Measurements from ENCODE around the gene KRT83.

Gene KRT83

GRCh38 chr12:52362118-52362726 is 41.0 kb upstream of the KRT83 start:
- TF ChIP-seq ZNF664 (tag by site-specific recombination; IDR thresholded peaks at IDR 0.05): no peak
- Histone ChIP-seq H3K9me3 (ENCODE audit: control insufficient read depth, insufficient read depth, low read depth, low read length) (no peaks in the 10 kb centered on the region), H3K27ac (ENCODE audit: extremely low read depth, low read depth, low read length) (no peak overlapping the region), H3K36me3 (ENCODE audit: control insufficient read depth in 2 of 2, insufficient read depth in 1 of 2, low read length in 2 of 2) (no peaks in the 10 kb centered on the region), H3K4me1 (ENCODE audit: control insufficient read depth, insufficient read depth, low read length) (no peaks in the 10 kb centered on the region), H3K4me3 (ENCODE audit: low read depth, low read length) (no peak overlapping the region)
- ChIA-PET POLR2A (interaction anchor here (0.5 kb wide), 1 partner anchor 874 kb away, joined by 4 read pairs; no protein-coding TSS in a partner anchor), CTCF (interaction anchor here (0.6 to 4.1 kb wide), 24 partner anchors 10 to 522 kb away, joined by 3 to 37 read pairs (median 4); no protein-coding TSS in a partner anchor)

DNA sequence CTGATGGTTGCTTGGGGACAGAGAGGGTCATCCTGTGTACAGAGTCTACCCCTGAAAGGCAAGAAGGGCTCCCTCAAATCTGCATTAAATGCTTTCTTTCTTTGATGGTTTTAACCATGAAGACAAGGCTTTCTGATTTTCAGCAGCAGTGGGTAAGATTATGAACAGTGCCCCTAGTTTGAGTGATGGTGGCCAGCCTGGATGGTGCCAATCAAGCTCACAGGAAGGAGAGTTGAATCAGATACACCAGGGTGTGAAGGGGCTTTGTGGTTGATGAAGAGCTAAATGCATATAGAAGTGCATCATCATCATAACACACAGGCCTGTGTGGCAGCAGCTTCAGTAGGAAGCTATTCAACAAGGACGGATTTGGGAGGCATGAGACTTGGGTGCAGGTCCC is 40.4 kb upstream of the KRT83 start:
- no peaks in the 10 kb centered on the region for H3K4me1 ChIP-seq (ENCODE audit: control insufficient read depth, insufficient read depth, low read length)
- TF ChIP-seq ZNF626 (tag by site-specific recombination; IDR thresholded peaks at IDR 0.05) (no peak), ZNF391 (tag by site-specific recombination; IDR thresholded peaks at IDR 0.05; ENCODE audit: borderline replicate concordance, low read depth) (no peak), ZBTB6 (tag by site-specific recombination; IDR thresholded peaks at IDR 0.05) (no peak), ZNF830 (tag by site-specific recombination; IDR thresholded peaks at IDR 0.05; ENCODE audit: low read depth) (no peak), ZFP69B (tag by site-specific recombination; IDR thresholded peaks at IDR 0.05) (no peak), ZNF354C (tag by site-specific recombination; IDR thresholded peaks at IDR 0.05; ENCODE audit: borderline replicate concordance, low read depth) (no peak), ZEB2 (tag by site-specific recombination; IDR thresholded peaks at IDR 0.05) (no peak), ZNF624 (tag by site-specific recombination; IDR thresholded peaks at IDR 0.05) (no peak)
- TF ChIP-seq, protein P1, sequence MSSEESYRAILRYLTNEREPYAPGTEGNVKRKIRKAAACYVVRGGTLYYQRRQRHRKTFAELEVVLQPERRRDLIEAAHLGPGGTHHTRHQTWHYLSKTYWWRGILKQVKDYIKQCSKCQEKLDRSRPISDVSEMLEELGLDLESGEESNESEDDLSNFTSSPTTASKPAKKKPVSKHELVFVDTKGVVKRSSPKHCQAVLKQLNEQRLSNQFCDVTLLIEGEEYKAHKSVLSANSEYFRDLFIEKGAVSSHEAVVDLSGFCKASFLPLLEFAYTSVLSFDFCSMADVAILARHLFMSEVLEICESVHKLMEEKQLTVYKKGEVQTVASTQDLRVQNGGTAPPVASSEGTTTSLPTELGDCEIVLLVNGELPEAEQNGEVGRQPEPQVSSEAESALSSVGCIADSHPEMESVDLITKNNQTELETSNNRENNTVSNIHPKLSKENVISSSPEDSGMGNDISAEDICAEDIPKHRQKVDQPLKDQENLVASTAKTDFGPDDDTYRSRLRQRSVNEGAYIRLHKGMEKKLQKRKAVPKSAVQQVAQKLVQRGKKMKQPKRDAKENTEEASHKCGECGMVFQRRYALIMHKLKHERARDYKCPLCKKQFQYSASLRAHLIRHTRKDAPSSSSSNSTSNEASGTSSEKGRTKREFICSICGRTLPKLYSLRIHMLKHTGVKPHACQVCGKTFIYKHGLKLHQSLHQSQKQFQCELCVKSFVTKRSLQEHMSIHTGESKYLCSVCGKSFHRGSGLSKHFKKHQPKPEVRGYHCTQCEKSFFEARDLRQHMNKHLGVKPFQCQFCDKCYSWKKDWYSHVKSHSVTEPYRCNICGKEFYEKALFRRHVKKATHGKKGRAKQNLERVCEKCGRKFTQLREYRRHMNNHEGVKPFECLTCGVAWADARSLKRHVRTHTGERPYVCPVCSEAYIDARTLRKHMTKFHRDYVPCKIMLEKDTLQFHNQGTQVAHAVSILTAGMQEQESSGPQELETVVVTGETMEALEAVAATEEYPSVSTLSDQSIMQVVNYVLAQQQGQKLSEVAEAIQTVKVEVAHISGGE (tag by site-specific recombination; conservative IDR thresholded peaks at IDR 0.05; ENCODE audit: low read depth): no peak
- TF ChIP-seq, protein P2, sequence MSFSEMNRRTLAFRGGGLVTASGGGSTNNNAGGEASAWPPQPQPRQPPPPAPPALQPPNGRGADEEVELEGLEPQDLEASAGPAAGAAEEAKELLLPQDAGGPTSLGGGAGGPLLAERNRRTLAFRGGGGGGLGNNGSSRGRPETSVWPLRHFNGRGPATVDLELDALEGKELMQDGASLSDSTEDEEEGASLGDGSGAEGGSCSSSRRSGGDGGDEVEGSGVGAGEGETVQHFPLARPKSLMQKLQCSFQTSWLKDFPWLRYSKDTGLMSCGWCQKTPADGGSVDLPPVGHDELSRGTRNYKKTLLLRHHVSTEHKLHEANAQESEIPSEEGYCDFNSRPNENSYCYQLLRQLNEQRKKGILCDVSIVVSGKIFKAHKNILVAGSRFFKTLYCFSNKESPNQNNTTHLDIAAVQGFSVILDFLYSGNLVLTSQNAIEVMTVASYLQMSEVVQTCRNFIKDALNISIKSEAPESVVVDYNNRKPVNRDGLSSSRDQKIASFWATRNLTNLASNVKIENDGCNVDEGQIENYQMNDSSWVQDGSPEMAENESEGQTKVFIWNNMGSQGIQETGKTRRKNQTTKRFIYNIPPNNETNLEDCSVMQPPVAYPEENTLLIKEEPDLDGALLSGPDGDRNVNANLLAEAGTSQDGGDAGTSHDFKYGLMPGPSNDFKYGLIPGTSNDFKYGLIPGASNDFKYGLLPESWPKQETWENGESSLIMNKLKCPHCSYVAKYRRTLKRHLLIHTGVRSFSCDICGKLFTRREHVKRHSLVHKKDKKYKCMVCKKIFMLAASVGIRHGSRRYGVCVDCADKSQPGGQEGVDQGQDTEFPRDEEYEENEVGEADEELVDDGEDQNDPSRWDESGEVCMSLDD (tag by site-specific recombination; IDR thresholded peaks at IDR 0.05): no peak
- TF ChIP-seq, protein P3, sequence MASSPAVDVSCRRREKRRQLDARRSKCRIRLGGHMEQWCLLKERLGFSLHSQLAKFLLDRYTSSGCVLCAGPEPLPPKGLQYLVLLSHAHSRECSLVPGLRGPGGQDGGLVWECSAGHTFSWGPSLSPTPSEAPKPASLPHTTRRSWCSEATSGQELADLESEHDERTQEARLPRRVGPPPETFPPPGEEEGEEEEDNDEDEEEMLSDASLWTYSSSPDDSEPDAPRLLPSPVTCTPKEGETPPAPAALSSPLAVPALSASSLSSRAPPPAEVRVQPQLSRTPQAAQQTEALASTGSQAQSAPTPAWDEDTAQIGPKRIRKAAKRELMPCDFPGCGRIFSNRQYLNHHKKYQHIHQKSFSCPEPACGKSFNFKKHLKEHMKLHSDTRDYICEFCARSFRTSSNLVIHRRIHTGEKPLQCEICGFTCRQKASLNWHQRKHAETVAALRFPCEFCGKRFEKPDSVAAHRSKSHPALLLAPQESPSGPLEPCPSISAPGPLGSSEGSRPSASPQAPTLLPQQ (tag by site-specific recombination; IDR thresholded peaks at IDR 0.05): no peak

More for the DNA sequence above, 40.4 kb upstream of the KRT83 start:
- no peaks in the 10 kb centered on the region for H3K36me3 ChIP-seq (ENCODE audit: control insufficient read depth in 2 of 2, insufficient read depth in 1 of 2, low read length in 2 of 2)
- no peak overlapping the region for H3K27ac ChIP-seq (ENCODE audit: extremely low read depth, low read depth, low read length)
- POLR2A ChIA-PET: interaction anchor here (0.5 kb wide), 1 partner anchor 873 kb away, joined by 4 read pairs; no protein-coding TSS in a partner anchor
- H3K9me3 ChIP-seq (ENCODE audit: control insufficient read depth, insufficient read depth, low read depth, low read length): no peaks in the 10 kb centered on the region
- CTCF ChIA-PET: interaction anchor here (0.6 to 4.1 kb wide), 30 partner anchors 10 to 617 kb away, joined by 3 to 37 read pairs (median 4); no protein-coding TSS in a partner anchor
- H3K4me3 ChIP-seq (ENCODE audit: low read depth, low read length): no peak overlapping the region

Data from HEK293 (cell line).